ENCODE measurements around the gene CDKL1.

GRCh38 chr14:50350975-50351374 is 45.7 kb downstream of the CDKL1 start:
- TF ChIP-seq YY1 (IDR thresholded peaks at IDR 0.05; ENCODE audit: insufficient read depth, insufficient read length) (no peak), SUZ12 (IDR thresholded peaks at IDR 0.05; ENCODE audit: extremely low read depth, insufficient read depth, insufficient read length) (no peak)
